Measurements from ENCODE around the gene CTNNA1.

CTNNA1 gene

GRCh38 chr5:138936225-138936967 is 183.2 kb downstream of the CTNNA1 start:
- DNase-seq: no peak

GRCh38 chr5:138936968-138937345 is 183.7 kb downstream of the CTNNA1 start:
- DNase-seq: no peak

GRCh38 chr5:138937392-138938387 is 184.5 kb downstream of the CTNNA1 start:
- no peak for DNase-seq

DNA sequence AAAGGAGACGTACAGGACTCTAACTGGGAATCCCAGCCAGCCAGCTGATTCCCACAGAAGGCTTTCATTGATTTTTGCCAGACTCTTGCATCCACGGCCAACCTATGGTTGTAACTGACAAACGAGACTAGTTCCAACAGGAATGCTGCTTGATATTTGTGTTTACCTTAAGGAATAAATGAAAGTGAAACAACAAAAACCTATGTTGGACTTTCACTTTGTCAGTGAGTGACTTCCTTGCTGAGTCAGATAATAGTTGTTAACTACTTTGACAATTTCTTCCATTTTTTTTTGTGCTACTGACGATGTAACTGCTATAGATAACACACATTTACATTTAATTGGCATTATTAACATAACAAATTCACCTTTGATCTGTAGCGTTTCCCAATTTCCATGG is 185.3 kb downstream of the CTNNA1 start:
- no peak for DNase-seq

DNA sequence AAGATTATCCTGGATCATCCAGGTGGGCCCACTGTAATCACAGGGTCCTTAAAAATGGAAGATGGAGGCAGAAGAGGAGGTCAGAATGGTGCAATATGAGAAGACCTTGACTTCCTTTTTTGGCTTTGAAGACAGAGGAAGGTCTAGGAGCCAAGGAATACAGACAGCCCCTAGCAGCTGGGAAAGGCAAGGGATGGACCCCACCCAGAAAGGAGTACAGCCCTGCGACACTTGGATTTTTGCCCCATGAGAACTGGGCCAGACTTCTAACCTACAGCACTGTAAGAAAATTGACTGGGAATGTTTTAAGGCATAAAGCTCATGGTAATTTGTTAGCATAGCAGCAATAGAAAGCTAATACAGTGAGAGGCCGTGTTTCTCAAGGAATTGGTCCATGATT is 188.8 kb downstream of the CTNNA1 start:
- no peak for DNase-seq

DNA sequence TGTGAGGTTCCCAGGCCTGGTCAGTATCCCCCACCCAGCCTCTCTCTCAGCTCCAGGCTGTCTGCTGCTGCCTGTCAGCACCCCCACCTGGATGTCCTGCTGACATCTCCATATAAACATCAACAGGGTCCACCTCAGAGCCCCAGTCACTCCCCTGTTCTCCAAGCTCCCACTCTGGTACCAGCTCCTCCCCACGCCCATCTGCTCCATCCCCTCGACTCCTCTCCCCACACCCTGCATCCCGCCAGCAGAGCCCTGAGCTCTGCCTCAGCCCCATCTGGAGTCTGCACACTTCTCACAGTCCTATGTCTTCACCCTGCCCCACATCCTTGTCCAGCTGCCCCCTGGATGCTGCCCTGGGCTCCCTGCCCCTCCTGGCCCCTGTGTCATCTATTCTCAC is 189.6 kb downstream of the CTNNA1 start:
- no peak for DNase-seq

DNA sequence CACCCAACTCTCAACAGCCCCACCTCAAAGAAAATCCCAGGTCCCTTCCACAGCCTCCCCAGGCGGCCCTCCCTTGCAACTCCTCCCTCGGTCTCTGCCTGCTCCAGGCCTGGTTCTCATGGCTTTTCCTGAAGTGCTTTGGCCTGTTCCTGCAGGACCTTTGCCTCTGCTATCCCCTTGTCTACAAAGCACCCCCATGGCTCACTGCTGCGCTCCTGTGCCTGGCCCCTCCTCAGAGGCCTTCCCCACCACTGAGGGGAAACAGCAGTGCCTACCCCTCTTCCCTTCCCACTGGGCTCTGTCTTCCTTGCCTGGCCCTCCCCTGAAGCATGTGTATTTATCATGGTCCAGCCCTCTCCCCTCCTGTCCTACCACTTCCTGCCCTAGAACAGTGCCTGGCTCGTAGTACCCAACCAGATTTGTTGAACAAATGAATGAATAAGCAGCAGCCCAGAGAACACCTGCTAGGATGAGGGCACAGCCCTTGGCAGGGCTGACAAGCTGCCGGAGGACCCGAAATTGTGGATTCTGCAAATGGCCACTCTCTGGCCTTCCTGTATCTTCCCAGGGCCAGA is 190.5 kb downstream of the CTNNA1 start:
- no peak for DNase-seq

DNA sequence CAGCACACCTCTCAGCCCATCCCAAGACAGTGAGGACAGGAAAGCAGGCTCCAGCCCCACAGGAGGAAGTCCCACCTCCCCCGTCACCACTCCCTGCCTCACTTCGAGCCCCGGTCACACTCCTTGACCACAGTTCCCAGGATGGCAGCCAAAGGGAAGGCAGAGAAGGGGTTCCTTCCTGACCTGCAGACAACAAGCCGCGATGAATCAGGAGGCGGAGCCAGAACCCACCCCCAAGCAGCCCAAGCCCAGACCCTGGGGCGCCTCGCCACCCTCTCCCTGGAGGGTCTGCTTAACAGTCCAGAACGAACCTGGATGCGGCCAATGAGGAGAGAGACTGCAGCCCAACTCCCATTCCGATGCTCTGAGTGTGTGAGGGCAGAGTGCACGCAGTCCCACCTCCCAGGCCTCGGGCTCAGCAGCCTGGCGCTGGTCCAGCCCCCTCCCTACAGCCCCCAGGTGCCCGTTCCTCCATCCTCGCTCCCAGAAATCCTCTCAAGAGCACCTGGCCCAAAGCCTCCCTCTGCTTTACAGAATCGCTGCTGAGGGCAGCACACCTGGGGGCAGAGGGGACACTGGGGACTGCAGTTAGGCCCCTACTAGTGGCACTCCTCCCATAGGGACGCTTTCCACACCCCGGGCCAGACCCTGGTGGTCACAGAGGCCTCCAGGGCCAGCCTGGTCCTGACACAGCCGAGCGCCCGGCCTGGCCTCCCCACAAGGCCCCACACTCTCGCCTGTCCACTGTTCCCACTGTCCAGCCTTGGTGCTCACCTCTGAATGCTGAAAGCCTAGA is 191.5 kb downstream of the CTNNA1 start:
- no peak for DNase-seq

GRCh38 chr5:138945421-138946240 is 192.4 kb downstream of the CTNNA1 start:
- DNase-seq: no peak

GRCh38 chr5:138946241-138946623 is 193.0 kb downstream of the CTNNA1 start:
- DNase-seq: no peak

GRCh38 chr5:138946831-138947560 is 193.8 kb downstream of the CTNNA1 start:
- DNase-seq: no peak

DNA sequence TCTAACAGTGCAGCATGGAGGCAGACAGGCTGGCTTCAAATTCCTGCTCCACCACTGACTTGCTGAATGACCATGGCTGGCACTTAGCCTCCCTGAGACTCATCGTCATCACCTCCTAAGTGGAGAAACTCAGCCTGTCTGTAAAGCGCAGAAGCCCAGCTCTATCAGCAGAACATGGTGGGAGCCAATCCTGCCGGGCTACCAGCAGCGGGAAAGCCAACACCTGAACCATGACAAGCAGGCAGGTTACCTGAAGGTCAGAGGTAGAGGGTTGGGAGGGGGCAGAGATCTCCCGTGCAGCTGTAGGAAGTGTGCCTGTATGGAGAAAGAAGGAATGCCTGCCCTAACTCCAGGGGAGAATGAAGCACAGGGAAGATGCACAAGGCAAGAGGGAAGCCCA is 194.6 kb downstream of the CTNNA1 start:
- DNase-seq: no peak

DNA sequence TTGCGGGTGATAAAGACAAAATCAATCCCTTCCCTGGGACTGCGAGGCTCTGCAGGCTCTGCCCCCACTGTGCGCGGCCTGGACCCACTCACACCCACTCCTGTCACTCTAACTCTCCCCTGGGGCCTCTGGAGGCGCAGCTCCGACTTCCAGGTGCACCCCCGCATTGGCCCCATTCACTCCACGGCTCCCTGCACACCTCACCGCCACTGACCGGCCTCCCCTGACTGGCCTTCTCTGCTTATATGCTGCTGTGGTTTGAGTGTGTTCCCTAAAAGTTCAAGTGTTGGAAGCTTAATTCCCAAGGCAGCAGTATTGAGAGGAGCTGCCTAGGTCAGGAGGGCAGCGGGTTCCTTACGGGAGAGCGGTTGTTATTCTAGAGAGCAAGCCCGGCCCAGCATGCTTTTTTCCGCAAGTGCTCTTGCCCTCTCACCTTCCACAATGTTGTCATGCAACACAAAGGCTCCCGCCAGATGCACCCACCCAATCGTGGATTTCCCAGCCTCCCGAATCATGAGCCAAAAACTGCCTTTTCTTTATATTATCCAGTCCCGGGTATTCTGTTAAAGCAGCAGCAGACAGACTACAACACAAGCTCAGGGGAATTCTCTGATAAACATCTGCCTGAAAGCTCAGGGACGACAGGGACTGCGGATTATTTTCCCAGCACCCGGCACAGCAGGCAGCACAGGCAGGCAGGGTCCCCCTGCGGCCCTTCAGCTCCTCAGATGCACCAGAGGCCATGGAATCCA is 195.4 kb downstream of the CTNNA1 start:
- DNase-seq: no peak

DNA sequence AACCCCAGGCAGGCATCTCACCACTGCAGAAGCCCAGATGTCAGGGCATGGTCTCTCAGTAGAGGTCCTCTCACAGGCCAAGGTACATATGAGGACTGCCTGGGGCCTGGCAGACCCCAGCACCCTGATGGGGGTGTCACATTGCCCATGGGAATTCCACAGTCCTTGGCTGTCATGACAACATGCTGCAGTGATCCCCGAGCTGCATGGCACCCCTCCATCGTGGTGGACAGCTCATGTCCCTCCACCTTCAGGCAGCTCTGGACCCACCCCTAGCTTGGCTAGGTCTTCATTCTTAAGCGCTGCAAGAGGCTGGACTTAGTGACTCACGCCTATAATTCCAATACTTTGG is 196.0 kb downstream of the CTNNA1 start:
- DNase-seq: no peak

GRCh38 chr5:138949988-138950387 is 196.8 kb downstream of the CTNNA1 start:
- no peak for DNase-seq

DNA sequence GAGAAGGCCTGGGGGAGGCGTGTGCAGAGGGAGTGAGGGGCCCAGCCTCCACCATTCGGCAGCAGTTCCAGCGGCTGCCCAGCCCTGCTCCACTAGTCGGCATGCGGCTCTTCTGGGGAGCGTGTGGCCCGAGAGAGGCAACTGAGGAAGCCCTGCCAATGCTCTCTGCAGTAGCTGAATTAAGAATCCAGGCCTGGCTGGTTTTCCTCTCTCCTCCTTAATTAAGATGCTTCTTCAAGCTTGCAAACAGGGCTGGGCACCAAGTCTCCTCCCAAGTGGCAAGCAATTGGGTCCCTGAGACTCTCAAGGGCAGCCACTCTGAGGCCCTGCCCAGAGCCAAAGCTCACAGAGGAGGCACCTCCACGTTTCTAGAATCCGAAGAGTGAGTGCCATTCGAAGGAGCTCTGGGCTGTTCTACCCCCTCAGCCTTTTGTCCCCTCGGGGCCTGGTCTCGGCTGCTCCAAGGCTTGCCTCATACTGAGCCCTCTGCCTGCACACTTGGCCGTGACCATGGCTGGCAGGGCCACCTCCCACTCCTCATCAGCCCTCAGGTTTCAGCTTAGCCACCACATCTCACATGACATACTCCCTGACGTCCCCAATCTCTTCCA is 197.3 kb downstream of the CTNNA1 start:
- DNase-seq: no peak

DNA sequence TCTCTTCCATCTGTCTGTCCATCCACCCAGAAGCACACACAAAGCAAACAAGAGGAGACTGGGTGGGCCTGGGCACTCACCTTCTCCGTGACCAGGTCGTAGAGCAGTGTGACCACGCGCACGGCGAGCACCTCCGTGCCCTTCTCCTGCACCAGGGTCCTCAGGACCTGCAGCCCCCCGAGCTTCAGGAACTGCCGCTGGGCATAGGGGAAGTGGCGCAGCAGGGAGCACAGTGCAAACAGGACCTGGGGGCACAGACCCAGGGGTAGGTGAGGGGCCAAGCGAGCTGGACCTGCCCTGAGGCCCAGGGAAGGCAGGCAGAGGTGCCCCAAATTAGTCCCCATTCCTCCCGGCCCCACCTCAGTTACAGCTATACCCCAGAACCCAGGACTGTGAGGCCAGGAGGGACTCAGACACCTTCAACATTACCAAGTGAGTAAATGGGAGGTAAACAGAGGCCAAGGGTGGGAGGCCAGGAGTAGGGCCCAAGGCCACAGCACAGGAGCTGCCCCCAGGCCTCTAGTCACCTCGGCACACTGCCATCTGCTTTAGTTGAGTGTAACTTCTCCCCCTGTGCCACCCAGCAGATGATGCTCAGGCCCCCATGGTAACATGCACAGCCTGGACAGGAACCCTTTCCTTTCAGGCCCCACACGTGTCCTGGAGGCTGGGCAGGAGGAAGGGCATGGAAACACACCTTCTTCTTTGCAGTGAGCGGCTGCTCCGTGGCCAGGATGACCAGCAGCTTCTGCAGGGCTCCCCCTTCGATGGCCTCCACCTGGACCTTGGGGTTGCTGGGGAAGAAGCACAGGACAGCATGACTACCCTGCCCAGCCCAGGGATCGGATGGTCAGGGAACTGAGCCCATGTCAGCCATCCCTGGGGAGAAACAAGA is 198.1 kb downstream of the CTNNA1 start:
- DNase-seq: no peak

DNA sequence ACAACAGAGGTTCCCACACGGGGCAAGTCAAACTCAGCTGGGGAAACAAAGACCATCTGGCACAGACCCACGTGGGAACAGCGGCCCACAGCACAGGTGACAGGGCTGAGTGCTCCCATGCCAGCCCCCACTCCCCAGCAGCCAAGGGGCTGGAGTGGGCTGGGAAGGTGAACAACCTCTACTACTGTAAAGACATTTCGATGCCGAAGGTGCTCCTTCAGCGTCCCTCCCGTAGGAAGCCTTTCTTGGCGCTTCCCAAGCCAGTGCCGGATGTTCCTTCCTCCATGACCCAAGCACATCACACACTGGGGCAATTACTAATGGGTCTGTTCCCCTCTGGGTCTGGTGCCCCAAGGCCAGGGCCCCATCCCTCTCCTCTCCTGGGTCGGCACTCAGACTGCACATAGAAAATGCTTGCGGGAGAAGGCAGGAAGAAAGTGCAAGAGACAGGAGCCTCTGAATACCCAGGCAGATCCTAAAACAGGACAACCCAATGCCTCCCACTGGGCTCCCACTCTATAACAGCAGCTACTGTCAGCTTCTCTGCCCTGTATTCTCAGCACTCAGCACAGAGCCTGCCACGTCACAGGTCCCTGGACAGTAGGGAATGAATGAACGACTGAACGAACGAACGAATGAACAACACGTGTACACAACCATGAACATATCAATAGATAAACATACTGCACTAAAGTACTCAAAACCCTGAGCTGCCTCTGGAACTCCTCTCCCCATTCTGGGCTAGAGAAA is 198.9 kb downstream of the CTNNA1 start:
- no peak for DNase-seq
